Keratinocyte (primary cell): ENCODE data around the gene C1QBP. TPM values are rescaled to one million over a fixed set of nuclear protein-coding genes. Genes with fewer than 3 reads are reported as not detected.
A peak's percentile ranks its signal among the peaks of the same experiment; 100 is the strongest.

ENCODE experiments used
- DNase-seq: peaks from one replicate; pipeline ENCODE4 v3.0.0-alpha.2; 2011; ENCODE audit warnings: low read depth, missing footprints, low spot score
- FAIRE-seq: peaks from 2 replicates; lab custom pipeline; 2011; peaks lifted over from hg19 to GRCh38; lab: Jason Lieb, UNC
- H2AFZ ChIP-seq: 2 replicates; pipeline ENCODE4 v1.6.0; 2012; ENCODE audit warnings: low read length, control low read depth, inconsistent platforms; ENCODE audit not compliant: control insufficient read depth
- H3K27ac ChIP-seq: 2 replicates; pipeline ENCODE4 v1.5.1; 2011; ENCODE audit warnings: low read length; ENCODE audit not compliant: control insufficient read depth, insufficient read depth
- H3K27me3 ChIP-seq: 3 replicates; pipeline ENCODE4 v1.6.0; 2011; ENCODE audit warnings: low read length; ENCODE audit not compliant: control insufficient read depth, insufficient read depth; ENCODE audit errors: extremely low read depth
- H3K36me3 ChIP-seq, 2 experiments: 2 replicates in 1 of 2; 3 replicates in 1 of 2; pipeline ENCODE4 v1.5.1; 2011; ENCODE audit warnings: low read length in 2 of 2, mild to moderate bottlenecking in 1 of 2; ENCODE audit not compliant: control insufficient read depth in 2 of 2, insufficient read depth in 2 of 2; ENCODE audit errors: extremely low read depth in 1 of 2
- H3K4me1 ChIP-seq: 3 replicates; pipeline ENCODE4 v1.5.1; 2011; ENCODE audit warnings: low read length; ENCODE audit not compliant: control insufficient read depth, insufficient read depth; ENCODE audit errors: extremely low read depth
- H3K4me2 ChIP-seq: 3 replicates; pipeline ENCODE4 v1.6.0; 2011; ENCODE audit warnings: low read depth, low read length; ENCODE audit not compliant: control insufficient read depth, insufficient read depth; ENCODE audit errors: extremely low read depth
- H3K4me3 ChIP-seq, 3 experiments: fragments of 200-600 bp in 1 of 3; sonication (generic) in 1 of 3; 2 replicates in 2 of 3; 3 replicates in 1 of 3; pipeline ENCODE4 v1.5.1; 2011 to 2016; ENCODE audit warnings: low read length in 3 of 3, mild to moderate bottlenecking in 3 of 3, control low read depth in 2 of 3, inconsistent platforms in 1 of 3, low read depth in 1 of 3, mixed read lengths in 1 of 3, mixed run types in 1 of 3, moderate library complexity in 1 of 3; ENCODE audit not compliant: control insufficient read depth in 2 of 3, insufficient read depth in 2 of 3; ENCODE audit errors: extremely low read depth in 1 of 3
- H3K79me2 ChIP-seq: 2 replicates; pipeline ENCODE4 v1.6.0; 2012; ENCODE audit warnings: low read length; ENCODE audit not compliant: control insufficient read depth, insufficient read depth
- H3K9ac ChIP-seq: 3 replicates; pipeline ENCODE4 v1.6.0; 2011; ENCODE audit warnings: low read length; ENCODE audit not compliant: control insufficient read depth, insufficient read depth; ENCODE audit errors: extremely low read depth
- H3K9me1 ChIP-seq: 3 replicates; pipeline ENCODE4 v1.6.0; 2011; ENCODE audit warnings: low read length; ENCODE audit not compliant: control insufficient read depth, insufficient read depth; ENCODE audit errors: extremely low read depth
- H3K9me3 ChIP-seq: 2 replicates; pipeline ENCODE4 v1.5.1; 2012; ENCODE audit warnings: low read depth, low read length; ENCODE audit not compliant: control insufficient read depth
- H4K20me1 ChIP-seq: 3 replicates; pipeline ENCODE4 v1.6.0; 2011; ENCODE audit warnings: low read length; ENCODE audit not compliant: control insufficient read depth, insufficient read depth; ENCODE audit errors: extremely low read depth
- EZH2 ChIP-seq: IDR thresholded peaks from one replicate; pipeline ENCODE4 v1.6.1; 2012; ENCODE audit warnings: inconsistent platforms, mild to moderate bottlenecking, low read length, moderate library complexity
- dilution Hi-C: fragments of 300-500 bp; cut with MboI; formaldehyde crosslinking; loops from one replicate; pipeline ENCODE4 v1.7.0; 2020; ENCODE audit warnings: low sequenced_read_pairs; ENCODE audit not compliant: extremely low pct_ligation_motif_present
- polyA plus RNA-seq, 5 experiments: library from polyadenylated mRNA; depleted of rRNA in 3 of 5; stranded (reverse) in 3 of 5; stranded (forward) in 1 of 5; unstranded in 1 of 5; fragments of >200 nt; gene quantifications; 1 replicate in 1 of 5; 2 replicates in 3 of 5; 3 replicates in 1 of 5; pipeline versions ENCODE4 v1.2.1 to v1.2.3, GENCODE V29; 2011 to 2012; ENCODE audit warnings: missing spikeins in 2 of 5, low read depth in 1 of 5, low replicate concordance in 1 of 5
- TF ChIP-seq, protein P1 (sequence below), 3 experiments: IDR thresholded peaks in 1 of 3; conservative IDR thresholded peaks in 1 of 3; optimal IDR thresholded peaks in 1 of 3; 2 replicates in 2 of 3; 3 replicates in 1 of 3; pipeline versions ENCODE3 to v1.5.1; 2011; ENCODE audit warnings: low read length in 3 of 3, mild to moderate bottlenecking in 3 of 3, moderate library complexity in 2 of 3, control low read depth in 1 of 3, inconsistent platforms in 1 of 3; ENCODE audit not compliant: insufficient read depth in 2 of 3; ENCODE audit errors: extremely low read depth in 1 of 3

Gene C1QBP
- polyA plus RNA-seq, 1 donor (not counting 4 experiments of a cell fraction or from before 2014, with no cell fraction given): 431 TPM

DNA sequence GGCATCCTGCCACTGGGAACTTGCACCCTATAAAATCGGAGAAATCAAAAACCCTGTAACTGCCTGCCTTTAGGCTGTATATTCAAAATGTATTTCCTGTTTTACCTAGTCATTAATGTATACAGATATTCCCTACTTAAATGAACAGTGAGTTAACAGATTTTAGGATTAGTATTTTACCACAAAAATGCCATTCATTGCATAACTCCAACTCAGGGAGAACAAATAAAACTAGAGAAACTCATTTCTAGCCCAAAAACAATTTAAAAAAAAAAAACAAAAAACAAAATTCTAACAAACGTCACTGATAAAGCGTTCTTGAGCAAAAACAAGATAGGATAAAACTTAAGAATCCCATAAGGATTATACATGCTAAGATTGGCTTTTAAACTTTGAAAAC is 33.6 kb upstream of the C1QBP start:
- DNase-seq (no peak), FAIRE-seq (no peak)
- H3K36me3 ChIP-seq: peaks cover 10 to 16% of the 10 kb centered on the region in 2 experiments
- dilution Hi-C loops: no loop called here
- H4K20me1 ChIP-seq: no peaks in the 10 kb centered on the region
- H3K27me3 ChIP-seq: no peaks in the 10 kb centered on the region
- no peak overlapping the region for H3K4me2 ChIP-seq
- no peaks in the 10 kb centered on the region for H3K4me1 ChIP-seq
- H3K79me2 ChIP-seq: peaks cover 17% of the 10 kb centered on the region
- no peaks in the 10 kb centered on the region for H3K9me3 ChIP-seq
- no peaks in the 10 kb centered on the region for H3K9me1 ChIP-seq
- H3K27ac ChIP-seq: no peak overlapping the region
- H3K9ac ChIP-seq: no peak overlapping the region
- H2AFZ ChIP-seq: no peak overlapping the region
- no peak for TF ChIP-seq EZH2
- TF ChIP-seq, protein P1, sequence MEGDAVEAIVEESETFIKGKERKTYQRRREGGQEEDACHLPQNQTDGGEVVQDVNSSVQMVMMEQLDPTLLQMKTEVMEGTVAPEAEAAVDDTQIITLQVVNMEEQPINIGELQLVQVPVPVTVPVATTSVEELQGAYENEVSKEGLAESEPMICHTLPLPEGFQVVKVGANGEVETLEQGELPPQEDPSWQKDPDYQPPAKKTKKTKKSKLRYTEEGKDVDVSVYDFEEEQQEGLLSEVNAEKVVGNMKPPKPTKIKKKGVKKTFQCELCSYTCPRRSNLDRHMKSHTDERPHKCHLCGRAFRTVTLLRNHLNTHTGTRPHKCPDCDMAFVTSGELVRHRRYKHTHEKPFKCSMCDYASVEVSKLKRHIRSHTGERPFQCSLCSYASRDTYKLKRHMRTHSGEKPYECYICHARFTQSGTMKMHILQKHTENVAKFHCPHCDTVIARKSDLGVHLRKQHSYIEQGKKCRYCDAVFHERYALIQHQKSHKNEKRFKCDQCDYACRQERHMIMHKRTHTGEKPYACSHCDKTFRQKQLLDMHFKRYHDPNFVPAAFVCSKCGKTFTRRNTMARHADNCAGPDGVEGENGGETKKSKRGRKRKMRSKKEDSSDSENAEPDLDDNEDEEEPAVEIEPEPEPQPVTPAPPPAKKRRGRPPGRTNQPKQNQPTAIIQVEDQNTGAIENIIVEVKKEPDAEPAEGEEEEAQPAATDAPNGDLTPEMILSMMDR (optimal IDR thresholded peaks at IDR 0.05 in 1 of 3, IDR thresholded peaks at IDR 0.05 in 1 of 3, conservative IDR thresholded peaks at IDR 0.05 in 1 of 3; ENCODE audit: extremely low read depth in 1 of 3, insufficient read depth in 2 of 3, low read length in 3 of 3): no peak
- no peak overlapping the region for H3K4me3 ChIP-seq

- H2AFZ ChIP-seq: peak overlapping the region; percentile 88
- peaks cover 2% of the 10 kb centered on the region for H3K9me1 ChIP-seq
- H3K4me3 ChIP-seq: peak overlapping the region; percentile 78 to 88 (median 86)
- H3K27me3 ChIP-seq: no peaks in the 10 kb centered on the region
- peak overlapping the region; percentile 82 for H3K9ac ChIP-seq
- TF ChIP-seq, protein P1 (optimal IDR thresholded peaks at IDR 0.05 in 1 of 3, IDR thresholded peaks at IDR 0.05 in 1 of 3, conservative IDR thresholded peaks at IDR 0.05 in 1 of 3; ENCODE audit: extremely low read depth in 1 of 3, insufficient read depth in 2 of 3, low read length in 3 of 3): no peak
- TF ChIP-seq EZH2: no peak
- H3K36me3 ChIP-seq: peaks cover 0 to 8% of the 10 kb centered on the region in 2 experiments
- dilution Hi-C loops: no loop called here
- peaks cover 57% of the 10 kb centered on the region for H3K79me2 ChIP-seq
- peak overlapping the region; percentile 65 for H3K27ac ChIP-seq
- FAIRE-seq (peak; percentile 29), DNase-seq (no peak)
- peak overlapping the region; percentile 63 for H3K4me2 ChIP-seq
- H4K20me1 ChIP-seq: no peaks in the 10 kb centered on the region
- peaks cover 8% of the 10 kb centered on the region for H3K4me1 ChIP-seq
- H3K9me3 ChIP-seq: no peaks in the 10 kb centered on the region
Observed at GRCh38 chr17:5468075-5468473, 29.1 kb upstream of the C1QBP start.
